GM12878 (cell line): Measurements from ENCODE around the gene LRRC23. TPM values are rescaled to one million over a fixed set of nuclear protein-coding genes. Genes with fewer than 3 reads are reported as not detected.

ENCODE experiments used
- ATAC-seq: fragments of 200-7000 bp; cut with Tn5 transposase; 3 replicates; pipeline ENCODE4 v1.9.1; 2020; ENCODE audit warnings: mild to moderate bottlenecking, moderate library complexity
- BruUV-seq: library from RNA; stranded (reverse); fragments of 400-500 nt; replicated peaks from 2 replicates; lab custom pipeline; 2021; lab: Mats Ljungman, UMichigan
- CTCF ChIA-PET: fragments of 300-600 bp; sonication (Branson Sonifier 250); formaldehyde crosslinking; extraction: SDS; loops from one replicate; lab custom pipeline; 2021; ENCODE audit warnings: inconsistent platforms; lab: Yijun Ruan, JAX
- POLR2A ChIA-PET: fragments of 350-600 bp; formaldehyde crosslinking; extraction: SDS; loops from one replicate; lab custom pipeline; 2021; ENCODE audit warnings: inconsistent platforms; lab: Charles Lee
- RAD21 ChIA-PET: fragments of 300-600 bp; sonication (Branson Sonifier 250); formaldehyde crosslinking; loops from one replicate; lab custom pipeline; 2023; ENCODE audit warnings: antibody characterized with exemption; ENCODE audit not compliant: unreplicated experiment; lab: Charles Lee
- SMC1A ChIA-PET: fragments of 300-600 bp; sonication (Branson Sonifier 250); formaldehyde crosslinking; loops from one replicate; lab custom pipeline; 2023; ENCODE audit not compliant: unreplicated experiment, uncharacterized antibody; lab: Charles Lee
- DNase-seq: peaks from one replicate; pipeline ENCODE4 v3.0.0-alpha.2; 2011; ENCODE audit warnings: low read depth, low spot score
- FAIRE-seq: peaks from 3 replicates; lab custom pipeline; 2011; peaks lifted over from hg19 to GRCh38; lab: Jason Lieb, UNC
- H2AFZ ChIP-seq: 2 replicates; pipeline ENCODE4 v1.6.0; 2011; ENCODE audit warnings: low read depth, low read length, control low read depth; ENCODE audit not compliant: control insufficient read depth
- H3K27ac ChIP-seq: 2 replicates; pipeline ENCODE4 v1.5.1; 2011; ENCODE audit warnings: control low read depth; ENCODE audit not compliant: control insufficient read depth, insufficient read depth
- H3K27me3 ChIP-seq, 2 experiments: replicated peaks in 1 of 2; 2 replicates each; pipeline versions ENCODE4 v1.6.0 to v1.6.1; 2011; ENCODE audit warnings: low read length in 1 of 2; ENCODE audit not compliant: control insufficient read depth in 2 of 2, insufficient read depth in 2 of 2
- H3K36me3 ChIP-seq, 2 experiments: 2 replicates each; pipeline ENCODE4 v1.5.1; 2011; ENCODE audit warnings: low read length in 1 of 2; ENCODE audit not compliant: control insufficient read depth in 2 of 2, insufficient read depth in 2 of 2
- H3K4me1 ChIP-seq: 2 replicates; pipeline ENCODE4 v1.6.1; 2011; ENCODE audit warnings: mild to moderate bottlenecking, low read length, moderate library complexity, mixed read lengths; ENCODE audit not compliant: control insufficient read depth, insufficient read depth
- H3K4me2 ChIP-seq: 2 replicates; pipeline ENCODE4 v1.6.0; 2011; ENCODE audit warnings: control low read depth; ENCODE audit not compliant: control insufficient read depth, insufficient read depth
- H3K4me3 ChIP-seq: fragments of 200-600 bp; sonication (generic); 2 replicates; pipeline ENCODE4 v1.5.1; 2016
- H3K79me2 ChIP-seq: 2 replicates; pipeline ENCODE4 v1.6.0; 2011; ENCODE audit warnings: low read length; ENCODE audit not compliant: control insufficient read depth, insufficient read depth
- H3K9ac ChIP-seq: 2 replicates; pipeline ENCODE4 v1.8.0; 2011; ENCODE audit warnings: low read length, control low read depth, mixed read lengths; ENCODE audit not compliant: control insufficient read depth, insufficient read depth
- H3K9me3 ChIP-seq: replicated peaks from 3 replicates; pipeline ENCODE4 v1.5.1; 2011; ENCODE audit warnings: mild to moderate bottlenecking, low read length; ENCODE audit not compliant: control insufficient read depth, insufficient read depth
- H4K20me1 ChIP-seq: 2 replicates; pipeline ENCODE4 v1.6.0; 2011; ENCODE audit not compliant: control insufficient read depth, insufficient read depth
- BCL3 ChIP-seq: IDR thresholded peaks from 2 replicates; pipeline ENCODE4 v1.6.1; 2011; ENCODE audit warnings: borderline replicate concordance, low read depth, mild to moderate bottlenecking, moderate library complexity, low read length; ENCODE audit not compliant: insufficient read depth, poor library complexity, severe bottlenecking
- CHD1 ChIP-seq: IDR thresholded peaks from 2 replicates; pipeline ENCODE4 v1.6.1; 2012; ENCODE audit warnings: low read depth, low read length, improper control_type of control experiment
- FOXM1 ChIP-seq: IDR thresholded peaks from 2 replicates; pipeline ENCODE4 v1.6.1; 2012; ENCODE audit warnings: low read depth, mild to moderate bottlenecking, inconsistent platforms, low read length, moderate library complexity
- IKZF2 ChIP-seq, 2 experiments: fragments of 450-650 bp; IDR thresholded peaks; 2 replicates each; pipeline ENCODE4 v1.6.1; 2017; ENCODE audit warnings: mild to moderate bottlenecking in 2 of 2, moderate library complexity in 2 of 2
- PKNOX1 ChIP-seq: fragments of 450-650 bp; IDR thresholded peaks from 2 replicates; pipeline ENCODE4 v1.6.1; 2016; ENCODE audit warnings: mild to moderate bottlenecking
- PRDM15 ChIP-seq: fragments of 450-650 bp; formaldehyde crosslinking; IDR thresholded peaks from 2 replicates; pipeline ENCODE4 v1.4.0; 2020; ENCODE audit warnings: mild to moderate bottlenecking, moderate library complexity
- RB1 ChIP-seq: fragments of 450-650 bp; formaldehyde crosslinking; IDR thresholded peaks from 2 replicates; pipeline ENCODE4 v1.6.1; 2017; ENCODE audit warnings: mild to moderate bottlenecking, borderline replicate concordance
- TCF7 ChIP-seq: IDR thresholded peaks from 2 replicates; pipeline ENCODE4 v1.6.1; 2014; ENCODE audit warnings: antibody characterized with exemption, borderline replicate concordance
- USF2 ChIP-seq: IDR thresholded peaks from 2 replicates; pipeline ENCODE4 v1.6.1; 2011; ENCODE audit warnings: low read depth, low read length, improper control_type of control experiment, borderline replicate concordance
- ZSCAN29 ChIP-seq: fragments of 450-650 bp; IDR thresholded peaks from 2 replicates; pipeline ENCODE4 v1.6.1; 2017; ENCODE audit warnings: mild to moderate bottlenecking, moderate library complexity
- WGBS: methylation state at CpG from one replicate; pipeline ENCODE4 v1.1.6; 2016; ENCODE audit warnings: low lambda C conversion rate; ENCODE audit not compliant: insufficient replicate concordance, insufficient coverage; ENCODE audit errors: missing lambda C conversion rate; 5-methylcytosine and 5-hydroxymethylcytosine counted together
- in situ Hi-C: fragments of 300-500 bp; cut with MboI; formaldehyde crosslinking; loops from 9 replicates; pipeline ENCODE4 v1.14.3; 2018; ENCODE audit warnings: mixed read lengths
- intact Hi-C: fragments of 100-400 bp; cut with micrococcal nuclease; formaldehyde crosslinking; loops from one replicate; pipeline ENCODE4 v1.14.2; 2022; ENCODE audit not compliant: unreplicated experiment
- polyA plus RNA-seq, 11 experiments: library from polyadenylated mRNA; depleted of rRNA in 4 of 11; unstranded in 6 of 11; stranded (reverse) in 5 of 11; fragments of >200 nt; fragmentation: Nextera tagmentation in 4 of 11; fragmentation: Illumina TruSeq in 1 of 11; extraction: Ambion mirVana in 4 of 11; extraction: Trizol in 1 of 11; gene quantifications; 1 replicate in 1 of 11; 2 replicates in 10 of 11; pipeline versions ENCODE4 v1.2.1 to v1.2.3, GENCODE V29; 2011 to 2016; ENCODE audit warnings: inconsistent platforms in 2 of 11, missing spikeins in 2 of 11, low read depth in 1 of 11
- total RNA-seq, 4 experiments: library from RNA; depleted of rRNA in 3 of 4; stranded (reverse); fragments of >200 nt in 3 of 4; fragmentation: Illumina TruSeq in 1 of 4; extraction: Trizol in 1 of 4; gene quantifications; 2 replicates each; pipeline versions ENCODE4 v1.2.1 to v1.2.3, GENCODE V29; 2013 to 2021

Gene LRRC23
- total and polyA plus RNA-seq, 10 of the 15 experiments (the other 5 are each of a cell fraction or from before 2014, with no cell fraction given), result 1.4 to 6.9 (median 3.4) TPM

- H3K27ac ChIP-seq, result no peak overlapping the region
- in situ Hi-C loops (no loop called here), intact Hi-C loops (no loop called here)
- H4K20me1 ChIP-seq, result no peaks in the 10 kb centered on the region
- WGBS, result 94% methylated on average over 11 of the region's 11 CpGs
- H3K36me3 ChIP-seq, result peaks cover 2 to 10% of the 10 kb centered on the region in 2 experiments; a peak in 2 of 4 replicates
- no peak for DNase-seq
- ChIA-PET CTCF (interaction anchor here (0.6 to 1.9 kb wide), 6 partner anchors 9 to 48 kb away, joined by 3 to 7 read pairs (median 4); partner anchors contain the start of gene SPSB2), POLR2A (interaction anchor here (0.6 to 2.2 kb wide), 4 partner anchors 8 to 43 kb away, joined by 3 to 9 read pairs (median 4); partner anchors contain the start of genes C12orf57, RNU7-1 and SPSB2), SMC1A (interaction anchor here (0.8 to 1.3 kb wide), 3 partner anchors 9 to 28 kb away, joined by 3 read pairs; no protein-coding TSS in a partner anchor), RAD21 (no interaction called here)
- H3K4me3 ChIP-seq, result no peak overlapping the region
- FAIRE-seq, result no peak
- peaks cover 17% of the 10 kb centered on the region for H3K4me1 ChIP-seq
- H3K9ac ChIP-seq, result no peak overlapping the region; the same call in 1 of the 2 replicates
- H3K9me3 ChIP-seq, result no peaks in the 10 kb centered on the region
- BruUV-seq, result no TSS peak
- no peaks in the 10 kb centered on the region for H3K27me3 ChIP-seq
- no peak overlapping the region for H2AFZ ChIP-seq
- ATAC-seq, result no peak
- peak overlapping the region; percentile 39; the same call in 1 of the 2 replicates for H3K4me2 ChIP-seq
- H3K79me2 ChIP-seq, result peaks cover 23% of the 10 kb centered on the region
- TF ChIP-seq CHD1 (no peak), USF2 (no peak), RB1 (no peak), PKNOX1 (no peak), PRDM15 (CRISPR knock-in tag) (no peak), IKZF2 (IDR thresholded peaks at IDR 0.05) (no peak), FOXM1 (no peak), ZSCAN29 (no peak), TCF7 (no peak), BCL3 (no peak)
Measured at GRCh38 chr12:6916426-6917200, 12.0 kb downstream of the LRRC23 start.
